K562 treated with DMSO at 1 percent for 4 hours (cell line): ENCODE measurements around the gene FREY1. TPM values are rescaled to one million over a fixed set of nuclear protein-coding genes. Genes with fewer than 3 reads are reported as not detected.

Experiments used
- total RNA-seq: library from RNA; unstranded; fragments of 300-600 nt; gene quantifications from 2 replicates; pipeline ENCODE4 v1.2.3, GENCODE V29; 2022; ENCODE audit not compliant: insufficient read depth

Gene FREY1, protein sequence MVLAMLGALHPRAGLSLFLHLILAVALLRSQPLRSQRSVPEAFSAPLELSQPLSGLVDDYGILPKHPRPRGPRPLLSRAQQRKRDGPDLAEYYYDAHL
- 2.8 TPM in 1 of 2 replicates, not detected in the other for total RNA-seq

DNA sequence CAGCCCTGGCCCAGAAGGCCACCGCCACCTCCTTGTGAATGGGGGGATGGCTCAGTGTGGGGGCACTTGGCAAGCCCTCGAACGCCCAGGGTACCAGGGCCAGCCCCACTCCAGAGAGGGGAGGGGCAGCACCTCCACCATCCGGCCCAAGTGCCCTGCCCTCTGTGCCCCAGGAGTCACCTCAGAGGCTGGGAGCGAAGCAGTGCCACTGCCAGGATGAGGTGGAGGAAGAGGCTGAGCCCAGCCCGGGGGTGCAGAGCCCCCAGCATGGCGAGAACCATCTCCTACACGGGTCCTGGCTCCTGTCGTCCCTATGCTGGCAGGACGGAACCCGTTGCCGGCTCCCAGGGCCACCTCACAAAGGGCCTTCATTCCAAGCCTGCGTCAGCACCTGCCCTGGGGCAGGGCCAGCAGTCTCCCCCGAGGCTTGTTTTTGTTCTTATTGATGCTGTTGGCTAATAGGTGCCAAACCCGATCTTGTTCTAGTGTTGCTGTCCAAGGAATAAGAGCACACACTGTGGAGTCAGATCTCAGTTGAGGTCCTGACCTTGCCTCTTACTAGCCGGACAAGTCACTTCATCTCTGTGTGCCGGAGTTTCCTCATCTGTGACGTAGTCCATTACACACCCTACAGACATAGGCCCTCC lies at the start of gene FREY1:
FREY1 (minus strand) TSS at position 307 of the 647 bp plus-strand sequence; CDS start at position 281, 26 bp downstream.

DNA sequence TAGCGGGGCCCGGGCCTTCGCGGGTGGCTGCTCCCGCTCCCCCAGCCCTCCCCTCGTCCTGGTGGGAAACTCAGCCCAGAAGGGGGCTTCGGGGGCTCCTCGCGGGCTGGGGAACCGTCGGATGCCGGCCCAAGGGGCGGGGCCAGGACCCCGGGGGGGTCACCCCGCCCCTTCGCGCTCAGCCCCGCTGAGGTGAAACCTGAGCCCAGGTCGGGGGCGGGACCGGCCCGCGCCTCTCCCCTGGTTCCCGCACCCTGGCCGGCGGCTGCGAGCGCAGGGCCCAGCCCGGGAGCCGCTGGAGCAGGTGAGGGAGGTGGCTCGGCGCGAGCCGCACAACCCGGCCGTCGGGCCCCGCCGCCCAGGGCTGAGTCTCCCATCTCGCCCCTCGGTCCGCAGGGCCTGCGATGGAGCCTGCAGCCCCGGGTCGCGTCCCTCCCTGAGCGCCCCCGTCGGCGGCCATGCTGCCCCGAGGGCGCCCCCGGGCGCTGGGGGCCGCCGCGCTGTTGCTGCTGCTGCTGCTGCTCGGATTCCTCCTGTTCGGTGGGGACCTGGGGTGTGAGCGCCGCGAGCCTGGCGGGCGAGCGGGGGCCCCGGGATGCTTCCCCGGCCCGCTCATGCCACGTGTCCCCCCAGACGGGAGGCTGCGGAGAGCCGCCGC lies 15.5 kb upstream of the FREY1 start, which contains the start of gene LARGE2:
LARGE2 (plus strand) TSS at position 232 of the 658 bp plus-strand sequence; CDS start at position 459, 227 bp downstream.

DNA sequence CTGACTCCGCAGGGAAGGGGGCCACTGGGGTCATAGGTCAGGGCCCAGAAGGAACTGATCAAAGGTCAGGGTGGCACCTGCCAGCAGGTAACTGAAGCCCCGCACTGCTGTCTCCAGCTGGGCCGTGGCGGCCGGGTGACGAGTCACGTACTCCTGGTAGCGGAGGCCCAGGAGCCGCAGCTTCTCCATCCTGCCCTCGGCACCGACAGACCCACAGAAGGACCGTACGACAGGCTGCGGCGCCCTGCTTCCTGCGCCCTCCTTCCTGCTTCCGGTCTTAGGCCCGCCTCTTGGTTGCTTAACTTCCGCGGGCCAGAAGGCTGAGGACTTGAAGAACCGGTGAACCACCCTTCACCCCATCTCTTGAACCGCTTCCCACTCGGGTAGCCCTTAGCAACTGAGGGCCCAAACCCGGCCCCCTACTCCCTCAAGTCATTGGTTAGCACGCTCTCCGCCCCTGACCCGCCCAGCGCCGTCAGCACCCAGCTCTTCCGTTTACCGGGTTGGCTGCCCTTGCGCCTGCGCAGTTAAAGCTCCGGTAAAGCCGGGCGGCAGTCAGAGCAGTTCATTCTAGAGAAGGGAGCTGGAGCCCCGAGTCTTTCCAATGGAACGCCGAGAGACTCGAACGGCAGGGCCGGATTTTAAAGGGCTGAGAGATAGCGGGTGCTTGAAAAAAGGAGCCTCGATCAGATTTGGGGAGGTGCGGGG lies 10.7 kb upstream of the FREY1 start, which contains the start of gene PEX16:
PEX16 (minus strand) TSS at position 255 of the 708 bp plus-strand sequence; CDS start at position 189, 66 bp downstream.

DNA sequence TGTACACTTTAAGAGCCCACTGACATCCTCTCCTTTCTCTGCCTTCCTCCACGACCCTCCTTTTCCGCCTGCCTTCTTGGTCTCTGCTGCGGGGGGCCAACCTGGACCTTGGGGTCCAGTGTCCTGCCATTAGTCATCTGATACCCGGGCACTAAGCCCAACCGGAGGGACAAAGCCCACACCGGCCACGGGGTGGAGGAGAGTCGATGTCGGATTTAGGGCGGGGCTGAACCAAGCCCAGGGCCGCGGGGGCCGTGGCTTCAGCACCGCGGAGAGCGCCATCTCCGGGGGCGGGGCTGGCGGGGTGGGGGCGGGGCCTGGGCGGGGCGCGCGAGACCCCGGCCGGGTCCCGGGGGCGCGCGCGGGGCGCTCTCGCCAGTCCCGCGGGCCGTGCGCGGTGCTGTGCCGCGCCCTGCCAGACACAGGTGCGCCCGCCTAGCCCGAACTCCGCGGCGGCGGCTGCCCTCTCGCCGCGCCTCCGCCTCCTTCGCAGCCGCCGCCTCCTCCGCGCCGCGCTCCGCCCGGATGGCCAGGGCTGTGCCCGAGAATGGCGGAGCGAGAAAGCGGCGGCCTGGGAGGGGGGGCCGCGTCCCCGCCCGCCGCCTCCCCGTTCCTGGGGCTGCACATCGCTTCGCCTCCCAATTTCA lies 21.7 kb downstream of the FREY1 start, which contains the start of gene MAPK8IP1:
MAPK8IP1 (plus strand) TSS at position 378 of the 647 bp plus-strand sequence; CDS start at position 548, 170 bp downstream.

Other genes starting within 250 kb of the FREY1 start
- not detected in 2 replicates for gene CHST1, start 241.6 kb downstream of the FREY1 start, total RNA-seq
- 4.3 and 8.2 TPM in 2 replicates for gene SLC35C1, start 102.1 kb downstream of the FREY1 start, total RNA-seq
- gene CRY2, start 59.8 kb downstream of the FREY1 start, total RNA-seq = 14.2 and 17.6 TPM in 2 replicates
- 2.7 and 4.4 TPM in 2 replicates for gene MAPK8IP1, start 21.6 kb downstream of the FREY1 start, total RNA-seq
- gene PEX16, start 10.6 kb upstream of the FREY1 start, total RNA-seq = 23.9 and 36.8 TPM in 2 replicates
- gene LARGE2, start 15.4 kb upstream of the FREY1 start, total RNA-seq = 4.9 and 5.5 TPM in 2 replicates
- gene PHF21A, start 214.2 kb upstream of the FREY1 start, total RNA-seq = 15.8 and 19.3 TPM in 2 replicates